Mammary epithelial cell (primary cell): Measurements from ENCODE around the gene C19orf73.

ENCODE experiments used
- EZH2 ChIP-seq: IDR thresholded peaks from 2 replicates; pipeline ENCODE4 v1.6.1; 2012; ENCODE audit warnings: low read length, inconsistent platforms, borderline replicate concordance
- TF ChIP-seq, protein P1 (sequence below), 2 donors: IDR thresholded peaks in 1 of 2; conservative IDR thresholded peaks in 1 of 2; 2 replicates each; pipeline ENCODE4 v1.5.1; 2011 to 2012; ENCODE audit warnings: inconsistent platforms in 2 of 2, low read length in 2 of 2, mild to moderate bottlenecking in 2 of 2, control low read depth in 1 of 2, low read depth in 1 of 2; ENCODE audit not compliant: insufficient read depth in 1 of 2; ENCODE audit errors: extremely low read depth in 1 of 2

DNA sequence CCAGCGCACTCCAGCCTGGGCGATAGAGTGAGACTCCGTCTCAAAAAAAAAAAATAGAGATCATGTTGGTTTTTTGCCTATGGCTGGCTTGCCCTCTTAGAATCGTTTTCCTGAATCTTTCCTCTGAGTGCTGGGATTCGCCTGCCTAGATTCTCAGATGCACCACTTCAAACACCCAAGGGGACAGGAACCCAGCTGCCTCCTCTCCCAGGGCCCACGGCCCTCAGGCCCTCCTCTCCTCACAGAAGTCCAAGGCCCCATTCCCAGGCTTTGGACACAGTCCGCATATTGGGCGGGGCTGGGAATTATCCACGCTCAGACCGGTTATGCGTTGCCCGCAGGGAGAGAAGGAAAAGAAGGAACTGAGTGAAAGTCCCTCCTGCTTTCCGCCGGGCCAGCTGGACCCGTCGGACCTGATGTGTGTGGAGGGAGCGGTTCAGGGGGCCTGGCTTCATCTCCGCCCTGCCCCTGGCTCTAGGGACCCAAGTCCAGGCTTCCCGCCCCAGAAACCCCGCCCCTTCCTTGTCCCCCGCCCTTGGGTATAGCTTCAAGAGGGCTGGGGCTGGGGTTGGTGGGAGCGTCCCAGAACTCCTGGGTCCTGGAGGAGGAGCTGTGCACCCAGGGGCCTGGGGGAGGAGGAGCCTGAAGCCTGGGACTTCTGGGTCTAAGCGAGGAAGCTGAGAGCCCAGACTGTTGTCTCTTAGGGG is 6.2 kb upstream of the C19orf73 start:
- TF ChIP-seq, protein P1, sequence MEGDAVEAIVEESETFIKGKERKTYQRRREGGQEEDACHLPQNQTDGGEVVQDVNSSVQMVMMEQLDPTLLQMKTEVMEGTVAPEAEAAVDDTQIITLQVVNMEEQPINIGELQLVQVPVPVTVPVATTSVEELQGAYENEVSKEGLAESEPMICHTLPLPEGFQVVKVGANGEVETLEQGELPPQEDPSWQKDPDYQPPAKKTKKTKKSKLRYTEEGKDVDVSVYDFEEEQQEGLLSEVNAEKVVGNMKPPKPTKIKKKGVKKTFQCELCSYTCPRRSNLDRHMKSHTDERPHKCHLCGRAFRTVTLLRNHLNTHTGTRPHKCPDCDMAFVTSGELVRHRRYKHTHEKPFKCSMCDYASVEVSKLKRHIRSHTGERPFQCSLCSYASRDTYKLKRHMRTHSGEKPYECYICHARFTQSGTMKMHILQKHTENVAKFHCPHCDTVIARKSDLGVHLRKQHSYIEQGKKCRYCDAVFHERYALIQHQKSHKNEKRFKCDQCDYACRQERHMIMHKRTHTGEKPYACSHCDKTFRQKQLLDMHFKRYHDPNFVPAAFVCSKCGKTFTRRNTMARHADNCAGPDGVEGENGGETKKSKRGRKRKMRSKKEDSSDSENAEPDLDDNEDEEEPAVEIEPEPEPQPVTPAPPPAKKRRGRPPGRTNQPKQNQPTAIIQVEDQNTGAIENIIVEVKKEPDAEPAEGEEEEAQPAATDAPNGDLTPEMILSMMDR (conservative IDR thresholded peaks at IDR 0.05 in 1 of 2, IDR thresholded peaks at IDR 0.05 in 1 of 2; ENCODE audit: extremely low read depth in 1 of 2, insufficient read depth in 1 of 2, low read depth in 1 of 2, low read length in 2 of 2): no peak
- no peak for TF ChIP-seq EZH2
